DLD1 (cell line): ENCODE results near the gene TAAR1.
"Not testable (repeated sequence)": the region's sequence is repeated elsewhere in the genome, so short reads cannot be mapped to it uniquely, and the experiment has no call there.

ENCODE experiments used
- in situ Hi-C: cut with HindIII; loops from 2 replicates; pipeline ENCODE4 v1.10.0; 2017; ENCODE audit warnings: low sequenced_read_pairs

TAAR1 gene

DNA sequence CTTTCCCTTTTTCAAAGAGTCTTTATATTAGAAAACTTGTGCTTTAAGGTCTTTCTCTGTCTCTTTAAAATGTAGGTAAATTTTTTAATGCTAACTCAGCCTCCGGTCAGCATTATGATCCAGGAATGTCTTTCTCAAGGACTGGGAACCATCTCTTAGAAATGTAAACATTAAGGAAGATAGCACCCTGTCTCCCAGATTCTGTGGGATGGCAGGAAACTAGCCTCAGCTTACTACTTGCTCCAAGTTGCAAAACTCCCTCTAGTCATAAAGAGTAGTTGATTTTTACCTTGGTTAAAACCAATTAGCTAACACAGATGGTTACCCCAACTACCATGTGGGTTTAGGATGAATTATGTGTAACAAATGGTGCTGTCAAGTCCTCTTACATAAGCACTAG, 4.7 kb upstream of the TAAR1 start:
- in situ Hi-C loops, result no loop called here

DNA sequence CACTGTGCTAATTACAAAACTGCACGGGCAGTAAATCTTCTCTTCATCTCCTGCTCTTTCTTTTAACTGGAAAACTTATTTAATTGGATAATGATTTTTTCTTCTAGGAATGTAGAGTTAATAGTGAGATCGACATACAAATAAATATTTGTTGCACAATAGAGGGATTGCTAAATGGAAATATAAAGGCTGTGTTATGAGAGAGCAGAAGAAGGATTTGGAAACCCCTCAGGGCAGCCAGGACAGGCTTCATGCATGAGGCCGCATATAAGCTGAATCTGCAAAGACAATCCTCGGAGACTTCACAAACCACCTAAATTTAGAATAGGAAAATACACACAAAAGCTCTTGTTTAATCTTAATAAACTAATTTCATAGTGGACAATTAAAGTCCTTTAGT, 2.9 kb upstream of the TAAR1 start:
- in situ Hi-C loops, result no loop called here

DNA sequence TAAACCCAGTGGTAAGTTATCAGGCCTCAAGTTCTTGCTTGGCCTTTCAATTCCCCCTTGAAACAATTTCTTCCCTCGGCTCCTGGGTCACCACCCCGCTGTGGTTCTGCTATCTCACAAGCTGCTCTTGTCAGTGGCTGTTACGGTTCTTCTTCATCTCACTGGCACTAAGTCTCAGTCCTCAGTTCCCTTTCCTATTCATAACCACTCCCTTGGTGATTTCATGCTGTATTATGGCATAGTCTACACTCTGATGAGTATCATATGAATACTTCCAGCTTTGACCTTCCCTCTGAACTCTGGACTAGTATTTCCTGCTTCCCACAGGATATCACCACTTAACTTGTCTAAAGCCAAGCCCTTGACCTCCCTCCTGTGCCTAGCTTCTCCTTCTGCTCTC, 7.9 kb downstream of the TAAR1 start:
- in situ Hi-C loops, result no loop called here

DNA sequence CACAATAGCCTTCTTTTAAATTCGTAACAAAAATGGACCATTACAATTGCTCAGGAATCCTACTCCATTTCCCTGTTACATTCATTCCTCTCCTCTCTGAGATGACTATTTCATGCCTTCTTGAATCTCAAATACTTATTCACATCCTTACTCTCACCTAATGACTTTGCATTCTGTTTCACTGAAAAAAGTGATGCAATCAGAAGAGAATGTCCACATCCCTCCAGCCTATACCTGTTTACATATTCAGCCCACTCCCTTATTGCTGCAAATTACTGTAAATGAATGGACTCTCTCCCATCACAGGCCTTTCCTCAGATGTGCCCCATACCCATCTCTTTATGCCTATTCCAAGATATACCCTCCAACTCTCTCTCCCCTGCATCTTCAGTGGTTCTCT, 8.6 kb downstream of the TAAR1 start:
- in situ Hi-C loops, result no loop called here

DNA sequence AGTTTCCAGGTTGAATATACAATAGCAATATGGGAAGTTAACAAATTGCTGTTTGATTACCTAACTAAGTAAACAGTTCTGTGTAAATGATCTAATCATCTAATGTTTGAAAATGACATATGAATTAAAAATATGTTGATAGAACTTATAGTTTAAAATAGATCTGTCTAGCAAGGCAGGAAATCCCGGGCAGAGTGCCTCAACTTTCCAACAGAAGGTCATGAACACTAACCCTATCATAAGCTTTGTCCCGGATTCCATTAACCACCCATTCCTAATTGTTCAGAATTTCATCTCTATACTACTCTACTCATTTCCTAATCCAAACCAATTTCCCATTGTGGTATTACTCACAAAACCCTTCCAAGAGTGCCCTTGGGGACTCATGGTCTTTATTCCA, 10.2 kb downstream of the TAAR1 start:
- in situ Hi-C loops, result no loop called here

DNA sequence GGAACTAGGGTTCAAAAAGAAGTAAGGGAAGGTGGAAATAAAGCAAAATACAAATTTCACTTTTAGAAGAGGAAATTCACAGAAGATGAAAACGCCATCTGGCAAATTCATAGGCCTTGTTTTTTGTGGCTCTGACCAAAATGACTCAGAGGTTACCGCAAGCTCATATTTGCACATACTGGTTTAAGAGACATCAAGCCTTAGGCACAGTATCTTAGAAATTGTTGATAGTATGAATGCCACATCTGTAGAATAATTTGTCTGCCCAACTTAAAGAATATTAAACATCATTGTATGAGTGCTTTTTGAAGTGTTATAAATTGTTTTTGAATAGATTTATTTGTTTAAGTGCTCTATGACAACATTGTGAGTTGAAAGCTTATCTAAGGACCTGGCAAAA, 10.6 kb downstream of the TAAR1 start:
- in situ Hi-C loops, result no loop called here

DNA sequence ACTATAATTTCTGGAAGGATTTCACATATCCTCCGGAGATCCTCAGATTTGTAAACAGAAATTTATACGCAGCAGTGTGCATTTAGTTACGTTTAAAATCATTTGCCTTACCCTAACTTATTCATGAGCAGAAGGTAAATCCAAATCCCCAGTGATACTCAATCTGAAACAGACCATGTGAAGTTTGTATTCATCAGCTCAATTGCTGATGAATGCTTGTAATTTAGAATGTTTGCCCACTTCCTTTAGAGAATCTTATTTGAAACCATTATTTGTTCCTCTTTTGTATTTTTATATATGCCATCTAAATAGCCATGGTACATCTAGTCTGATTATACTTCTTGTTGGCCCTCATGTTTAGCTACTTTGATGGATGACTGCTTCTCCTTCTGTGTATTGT, 15.4 kb downstream of the TAAR1 start:
- in situ Hi-C loops, result no loop called here

DNA sequence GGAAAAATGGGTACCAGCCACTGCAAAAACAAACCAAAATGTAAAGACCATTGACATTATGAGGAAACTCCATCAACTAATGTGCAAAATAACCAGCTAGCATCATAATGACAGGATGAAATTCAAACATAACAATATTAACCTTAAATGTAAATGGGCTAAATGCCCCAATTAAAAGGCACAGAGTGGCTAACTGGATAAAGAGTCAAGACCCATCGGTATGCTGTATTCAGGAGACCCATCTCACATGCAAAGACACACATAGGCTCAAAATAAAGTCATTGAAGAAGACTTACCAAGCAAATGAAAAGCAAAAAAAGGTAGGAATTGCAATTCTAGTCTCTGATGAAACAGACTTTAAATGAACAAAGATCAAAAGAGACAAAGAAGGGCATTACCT, 21.8 kb downstream of the TAAR1 start:
- in situ Hi-C loops, result not testable (repeated sequence)

DNA sequence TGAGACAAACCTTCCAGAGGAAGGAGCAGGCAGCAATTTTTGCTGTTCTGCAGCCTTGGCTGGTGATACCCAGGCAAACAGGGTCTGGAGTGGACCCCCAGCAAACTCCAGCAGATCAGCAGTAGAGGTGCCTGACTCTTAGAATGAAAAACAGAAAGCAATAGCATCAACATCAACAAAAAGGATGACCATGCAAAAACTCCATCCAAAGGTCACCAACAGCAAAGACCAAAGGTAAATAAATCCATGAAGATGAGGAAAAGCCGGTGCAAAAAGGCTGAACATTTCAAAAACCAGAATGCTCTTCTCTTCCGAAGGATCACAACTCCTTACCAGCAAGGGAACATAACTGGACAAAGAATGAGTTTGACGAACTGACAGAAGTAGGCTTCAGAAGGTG, 23.1 kb downstream of the TAAR1 start:
- in situ Hi-C loops, result not testable (repeated sequence)

DNA sequence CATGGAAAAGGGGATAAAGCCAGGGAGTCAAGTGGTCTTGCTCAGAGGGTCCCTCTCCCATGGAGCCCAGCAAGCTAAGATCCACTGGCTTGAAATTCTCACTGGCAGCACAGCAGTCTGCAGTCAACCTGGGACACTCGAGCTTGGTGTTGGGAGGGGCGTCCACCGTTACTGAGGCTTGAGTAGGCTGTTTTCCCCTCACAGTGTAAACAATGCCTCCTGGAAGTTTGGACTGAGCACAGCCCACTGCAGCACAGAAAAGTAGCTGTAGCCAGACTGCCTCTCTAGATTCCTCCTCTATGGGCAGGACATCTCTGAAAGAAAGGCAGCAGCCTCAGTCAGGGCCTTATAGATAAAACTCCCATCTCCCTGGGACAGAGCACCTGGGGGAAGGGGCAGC, 23.7 kb downstream of the TAAR1 start:
- in situ Hi-C loops, result not testable (repeated sequence)

DNA sequence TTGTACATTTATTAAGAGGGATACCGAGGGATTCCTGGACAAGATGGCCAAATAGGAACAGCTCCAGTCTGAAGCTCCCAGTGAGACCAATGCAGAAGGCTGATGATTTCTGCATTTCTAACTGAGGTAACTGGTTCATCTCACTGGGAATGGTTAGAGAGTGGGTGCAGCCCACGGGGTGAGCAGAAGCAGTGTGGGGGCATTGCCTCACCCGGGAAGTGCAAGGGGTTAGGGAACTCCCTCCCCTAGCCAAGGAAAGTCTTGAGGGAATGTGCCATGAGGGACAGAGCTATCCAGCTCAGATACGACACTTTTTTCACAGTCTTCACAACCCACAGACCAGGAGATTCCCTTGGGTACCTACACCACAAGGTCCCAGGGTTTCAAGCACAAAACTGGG, 24.2 kb downstream of the TAAR1 start:
- in situ Hi-C loops, result no loop called here

DNA sequence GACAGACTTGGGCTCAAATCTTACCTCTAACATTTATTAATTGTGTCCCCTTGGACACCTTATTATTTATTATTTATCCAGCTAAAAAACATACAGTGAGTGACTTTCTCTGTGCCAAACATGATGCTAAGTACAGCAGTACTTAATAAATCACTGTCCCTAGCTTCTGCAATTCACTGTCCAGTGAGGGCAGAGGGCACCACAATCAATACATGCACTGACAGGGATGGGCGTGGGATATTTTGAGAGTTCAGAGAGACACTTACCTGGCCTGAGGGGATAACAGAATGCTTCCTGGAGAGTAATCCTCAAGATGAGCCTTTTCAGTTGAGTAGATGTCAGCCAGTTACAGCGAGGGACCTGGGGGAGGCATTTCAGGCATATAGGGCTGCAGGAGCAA, 25.6 kb downstream of the TAAR1 start:
- in situ Hi-C loops, result no loop called here

DNA sequence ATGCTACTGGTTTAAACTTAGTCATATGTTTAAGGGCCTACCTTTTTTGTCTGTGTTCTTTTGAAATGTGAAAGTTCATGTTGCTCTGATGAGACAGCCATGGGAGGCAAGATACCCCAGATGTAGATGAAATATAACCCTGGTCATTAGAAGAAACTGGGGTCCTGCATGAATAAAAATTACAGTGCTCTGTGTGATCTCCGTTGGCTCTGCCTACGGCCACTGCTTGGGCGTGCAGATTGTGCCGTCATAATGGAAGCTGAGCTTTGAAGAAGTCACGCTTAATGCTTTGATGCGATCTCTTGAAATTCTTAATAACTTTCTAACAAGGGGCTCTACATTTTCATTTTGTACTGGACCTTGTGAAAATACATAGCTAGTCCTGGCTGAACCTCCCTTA, 34.8 kb downstream of the TAAR1 start, which contains the start of gene TAAR2:
Gene TAAR2, minus strand, starts transcription at position 101 of the 400 bp plus-strand sequence. Its CDS starts 0 bp downstream, at position 101.
- in situ Hi-C loops, result no loop called here

DNA sequence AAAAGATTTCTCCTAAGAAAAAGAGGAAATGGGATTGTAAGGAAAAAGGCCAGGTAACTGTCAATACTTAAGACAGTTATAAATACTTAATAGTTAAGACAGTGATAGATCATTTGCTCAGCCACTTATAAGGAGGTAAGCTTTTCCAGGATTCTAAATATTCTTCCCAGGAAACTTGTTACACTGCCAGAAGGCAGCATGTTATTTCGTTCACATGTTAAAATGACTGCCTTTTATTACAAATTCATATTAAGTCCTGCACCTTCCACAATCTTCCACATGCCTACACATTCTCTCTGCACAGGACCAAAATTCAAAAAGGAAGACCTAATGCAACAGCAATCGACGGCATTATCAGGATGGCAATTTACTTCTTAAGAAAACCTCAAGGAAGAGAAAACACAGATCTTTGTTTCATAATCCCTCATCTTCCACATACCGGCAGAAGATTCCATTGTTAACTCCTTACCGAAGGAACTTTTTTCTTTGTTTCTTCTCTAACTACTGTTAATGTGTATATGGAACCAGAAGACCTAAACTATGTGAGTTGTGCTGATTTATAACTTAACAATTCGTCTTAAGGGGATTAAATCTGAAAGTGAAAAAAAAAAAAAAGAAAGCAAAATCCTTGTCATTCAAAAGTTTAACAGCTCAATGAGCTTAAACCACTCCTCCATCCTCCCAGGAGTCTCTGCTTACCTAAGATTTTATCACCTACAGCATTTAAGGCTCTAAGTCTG, 35.7 kb downstream of the TAAR1 start:
- in situ Hi-C loops, result no loop called here

DNA sequence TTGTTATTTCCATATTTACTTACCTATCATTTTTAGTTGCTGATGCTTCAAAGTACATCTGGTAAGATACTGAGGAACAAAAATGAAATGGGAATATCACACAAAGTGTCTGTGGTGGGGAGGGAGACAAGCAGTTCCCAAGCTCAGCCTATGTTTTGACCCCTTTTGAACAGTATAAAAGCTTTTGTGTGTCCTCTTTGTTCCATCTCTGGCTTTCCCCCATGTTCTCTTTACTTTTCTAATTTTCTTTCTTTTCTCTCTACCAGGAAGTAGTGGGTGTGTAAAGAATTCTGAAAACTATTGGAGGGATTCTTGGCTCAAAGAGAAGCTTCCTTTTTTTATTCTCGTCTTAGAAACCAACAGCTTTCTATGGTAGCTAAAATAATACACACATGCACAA, 42.3 kb downstream of the TAAR1 start:
- in situ Hi-C loops, result no loop called here

DNA sequence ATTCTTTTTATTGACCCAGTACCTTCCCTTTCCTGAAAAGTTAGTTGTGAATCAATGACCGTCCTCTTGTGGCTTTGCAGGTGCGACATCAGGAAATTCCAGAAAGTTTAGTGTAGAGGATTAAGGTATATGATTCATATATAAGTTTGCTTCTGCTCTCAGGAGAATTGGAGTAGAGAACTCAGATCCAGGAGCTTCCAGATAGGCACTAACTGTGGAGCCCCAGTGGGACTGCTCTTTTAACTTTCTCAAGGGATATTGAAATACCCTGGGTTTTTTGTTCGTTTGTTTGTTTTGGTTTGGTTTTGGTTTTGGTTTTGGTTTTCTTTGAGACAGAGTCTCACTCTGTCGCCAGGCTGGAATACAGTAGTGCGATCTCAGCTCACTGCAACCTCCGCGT, 44.4 kb downstream of the TAAR1 start:
- in situ Hi-C loops, result no loop called here

DNA sequence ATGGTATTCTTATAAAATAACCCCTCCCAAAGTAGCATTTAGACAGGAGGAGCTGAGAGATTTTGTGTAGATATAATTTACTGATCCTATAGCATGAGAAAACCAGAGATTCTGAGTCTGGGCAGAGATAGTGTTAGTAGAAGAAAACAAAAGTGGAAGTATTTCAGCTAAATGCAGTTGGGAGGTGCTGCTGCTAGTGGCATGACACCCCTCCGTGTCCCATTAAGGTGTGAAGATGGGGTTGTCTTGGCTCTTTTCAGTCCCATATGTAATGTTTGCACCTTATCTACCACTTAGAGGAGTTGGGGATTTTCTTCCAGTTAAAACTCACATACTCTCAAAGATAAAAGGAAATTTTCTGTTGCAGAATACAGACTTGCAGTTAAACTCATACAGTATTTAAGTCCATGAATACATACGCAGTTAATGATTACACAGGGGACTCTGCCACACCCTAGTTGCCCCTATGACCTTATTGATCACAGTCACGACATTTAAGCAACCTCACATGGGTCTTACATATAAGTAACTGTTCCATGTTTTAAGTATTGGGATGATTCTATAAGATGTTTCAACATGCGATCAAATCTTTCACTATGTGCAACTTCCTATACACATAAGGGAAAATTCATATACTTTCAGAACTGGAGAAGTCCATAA, 46.4 kb downstream of the TAAR1 start:
- in situ Hi-C loops, result no loop called here

DNA sequence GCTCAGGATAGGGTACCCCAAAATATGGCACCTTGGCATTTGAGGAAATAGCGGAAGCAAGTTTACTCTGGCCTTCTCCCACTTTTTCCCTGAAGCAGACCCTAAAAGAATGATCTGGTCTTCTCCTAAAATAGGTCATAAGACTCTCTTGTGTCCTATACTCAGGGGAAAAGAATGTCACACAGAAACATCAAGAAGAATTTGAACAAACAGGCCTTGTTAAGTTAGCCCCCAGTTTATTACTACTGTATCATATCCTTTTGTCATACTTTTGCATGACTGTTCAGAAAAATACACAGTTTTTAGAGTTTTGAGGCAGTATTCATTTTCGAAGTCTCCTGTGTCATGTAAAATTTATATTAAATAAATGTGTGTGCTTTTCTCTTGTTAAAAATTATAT, 47.4 kb downstream of the TAAR1 start:
- in situ Hi-C loops, result no loop called here

DNA sequence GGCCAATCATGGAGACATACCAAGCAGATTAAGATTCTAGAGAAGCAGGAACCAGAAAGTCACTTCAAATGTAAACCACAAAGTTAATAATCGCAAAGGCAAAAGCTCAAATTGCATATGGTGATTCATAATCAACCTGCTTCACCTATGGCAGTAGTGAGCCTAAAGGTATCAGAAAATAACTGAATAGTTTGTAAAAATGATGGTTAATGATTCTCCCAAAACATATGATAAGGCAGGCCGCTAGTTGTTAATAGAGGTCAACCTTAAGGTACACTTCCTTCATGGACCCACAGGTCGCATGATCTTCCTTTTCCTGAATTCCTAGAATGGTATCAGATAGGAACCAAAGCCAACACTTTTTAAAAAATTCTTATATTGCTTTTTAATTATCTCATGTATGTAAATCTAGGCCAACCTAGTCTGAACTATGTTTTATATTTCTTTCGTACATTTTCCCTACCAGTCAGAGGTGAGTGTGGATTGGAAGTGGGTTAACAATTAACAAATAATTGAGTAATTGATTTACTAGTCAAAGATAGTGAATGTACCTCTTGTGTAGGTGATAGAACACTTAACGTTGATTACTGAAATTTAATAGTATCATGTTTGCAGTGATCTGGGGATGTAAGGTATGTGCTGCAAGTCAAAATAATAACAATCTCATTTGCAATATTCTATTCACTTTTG, 51.3 kb downstream of the TAAR1 start:
- in situ Hi-C loops, result no loop called here

DNA sequence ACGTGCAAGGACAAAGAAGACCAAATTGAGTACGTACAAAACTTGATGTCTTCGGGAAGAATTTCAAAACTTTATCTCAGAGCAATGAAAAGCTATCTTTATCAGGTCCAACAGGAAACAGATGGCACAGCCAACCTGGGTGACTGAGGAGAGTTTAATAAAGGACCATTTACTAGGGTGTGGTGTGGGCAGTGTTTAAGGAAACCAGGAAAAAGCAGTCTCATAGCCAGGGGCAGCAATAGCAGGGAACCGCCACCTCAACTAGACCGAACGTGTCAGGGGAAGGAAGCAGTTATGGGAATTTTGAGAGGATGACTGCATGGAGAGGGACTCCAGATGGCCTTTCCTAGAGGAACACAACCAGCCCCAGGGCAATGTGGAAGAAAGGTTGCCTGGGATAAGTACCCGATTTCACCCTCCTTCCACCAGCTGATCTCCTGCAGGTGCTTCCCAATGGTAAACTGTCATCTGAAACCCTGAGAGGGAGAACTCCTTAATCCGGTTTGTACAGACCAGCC, 54.3 kb downstream of the TAAR1 start:
- in situ Hi-C loops, result no loop called here

DNA sequence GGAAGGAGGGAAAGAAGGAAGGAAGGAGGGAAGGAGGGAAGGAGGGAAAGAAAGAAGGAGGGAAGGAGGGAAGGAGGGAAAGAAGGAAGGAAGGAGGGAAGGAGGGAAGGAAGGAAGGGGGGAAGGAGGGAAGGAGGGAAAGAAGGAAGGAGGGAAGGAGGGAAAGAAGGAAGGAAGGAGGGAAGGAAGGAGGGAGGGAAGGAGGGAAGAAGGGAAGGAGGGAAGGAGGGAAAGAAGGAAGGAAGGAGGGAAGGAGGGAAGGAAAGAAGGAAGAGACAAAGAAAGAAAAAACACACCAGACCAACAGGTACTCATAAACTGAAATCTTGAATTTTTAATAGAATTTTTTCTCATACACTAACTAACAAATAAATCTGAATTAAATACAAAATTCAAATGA, 58.1 kb downstream of the TAAR1 start:
- in situ Hi-C loops, result not testable (repeated sequence)

DNA sequence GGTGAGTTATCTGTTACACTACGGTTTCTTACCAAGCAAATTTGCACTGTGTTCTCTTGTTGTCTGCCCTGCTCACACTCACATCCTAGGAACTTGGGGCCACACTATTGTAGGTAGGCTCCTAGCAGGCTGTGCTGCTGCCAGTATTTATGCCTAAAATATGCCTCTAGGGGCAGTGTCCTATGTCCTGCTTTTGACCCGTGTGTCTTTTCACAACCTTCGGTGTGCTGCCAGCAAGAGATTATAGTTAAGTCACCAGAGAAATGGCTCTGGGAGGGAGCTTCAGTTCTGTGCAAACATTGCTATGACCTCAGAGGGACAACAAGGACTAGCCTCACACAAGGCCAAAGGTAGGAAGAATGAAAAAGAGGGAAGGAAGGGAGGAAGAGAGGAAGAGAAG, 60.5 kb downstream of the TAAR1 start:
- in situ Hi-C loops, result no loop called here
